Inflammatory macrophage treated with lipopolysaccharide for 4 hours (primary cell): ENCODE measurements around the gene SLC22A1.
"Not testable (repeated sequence)": the region's sequence is repeated elsewhere in the genome, so short reads cannot be mapped to it uniquely, and the experiment has no call there.

ENCODE experiments used
- DNase-seq: peaks from one replicate; pipeline ENCODE4 v3.0.0-alpha.2; 2020

SLC22A1 gene

DNA sequence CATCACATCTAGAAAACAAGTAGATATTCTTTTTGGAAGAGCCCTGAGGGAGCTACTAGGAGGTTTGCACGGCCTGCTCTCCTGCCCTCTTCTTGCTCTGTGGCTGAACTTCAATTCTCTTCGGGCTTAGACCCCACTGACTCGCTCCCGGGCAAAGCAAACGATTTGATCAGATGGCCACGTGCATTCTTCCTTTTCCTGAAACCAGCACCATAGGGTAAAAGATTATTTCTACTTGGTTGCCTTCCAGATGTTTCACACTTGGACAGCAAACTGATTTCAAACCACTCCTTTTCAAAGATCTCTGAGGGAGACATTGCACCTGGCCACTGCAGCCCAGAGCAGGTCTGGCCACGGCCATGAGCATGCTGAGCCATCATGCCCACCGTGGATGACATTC is at the start of gene SLC22A1:
Gene SLC22A1 (plus strand): TSS at position 258 of the 400 bp plus-strand sequence. CDS start 121 bp downstream, at position 379.
- no peak for DNase-seq

DNA sequence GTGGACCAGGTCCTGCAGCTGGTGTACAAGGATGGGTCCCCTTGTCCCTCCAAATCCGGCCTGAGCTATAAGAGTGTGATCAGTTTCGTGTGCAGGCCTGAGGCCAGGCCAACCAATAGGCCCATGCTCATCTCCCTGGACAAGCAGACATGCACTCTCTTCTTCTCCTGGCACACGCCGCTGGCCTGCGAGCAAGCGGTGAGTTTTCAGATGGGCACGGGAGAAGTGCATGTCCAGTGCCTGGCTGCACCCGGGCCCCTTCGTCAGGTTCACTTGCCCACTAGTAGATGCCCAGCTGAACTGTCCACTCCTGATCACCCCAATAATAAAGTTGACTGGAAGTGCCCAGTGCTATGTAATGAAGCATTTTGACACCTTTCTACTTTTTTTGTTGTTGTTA is 48.3 kb upstream of the SLC22A1 start:
- no peak for DNase-seq

DNA sequence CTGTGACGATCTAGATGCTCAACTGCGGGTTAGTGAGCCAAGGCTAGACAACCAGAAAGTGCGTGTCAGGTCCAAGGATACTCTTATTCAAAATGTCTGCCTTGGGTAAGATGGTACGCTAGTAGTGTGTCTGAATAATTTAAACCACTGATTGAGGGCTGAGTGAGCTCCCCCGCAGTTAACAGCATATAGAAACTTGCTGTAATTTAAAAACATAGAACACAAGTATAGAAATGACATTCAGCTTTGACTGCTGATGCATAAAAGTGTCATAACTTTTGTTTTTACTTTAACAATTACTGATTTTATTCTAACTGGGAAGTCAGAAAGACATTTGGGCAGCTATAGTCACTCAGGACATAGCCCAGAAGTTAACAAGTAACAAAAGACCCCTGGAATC is 45.6 kb upstream of the SLC22A1 start:
- no peak for DNase-seq

DNA sequence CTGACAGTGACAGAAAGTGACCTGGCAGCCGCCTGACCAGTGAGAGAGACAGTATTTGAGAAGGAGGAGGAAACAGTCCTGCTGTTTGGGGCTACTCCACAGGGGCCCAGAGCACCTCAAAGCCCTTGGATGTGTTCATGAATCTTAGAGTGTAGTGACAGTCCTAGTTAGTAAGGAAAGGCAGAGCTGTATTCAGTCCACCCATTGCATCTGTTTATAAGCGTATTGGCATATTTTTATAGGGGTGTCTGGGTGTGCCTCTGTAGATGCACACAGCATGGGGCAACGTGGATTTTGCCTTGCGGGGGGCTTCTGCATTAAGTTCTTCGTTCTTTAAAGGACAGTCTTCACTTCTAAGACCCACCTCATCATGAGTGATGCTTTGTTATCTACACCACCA is 44.6 kb upstream of the SLC22A1 start:
- no peak for DNase-seq

DNA sequence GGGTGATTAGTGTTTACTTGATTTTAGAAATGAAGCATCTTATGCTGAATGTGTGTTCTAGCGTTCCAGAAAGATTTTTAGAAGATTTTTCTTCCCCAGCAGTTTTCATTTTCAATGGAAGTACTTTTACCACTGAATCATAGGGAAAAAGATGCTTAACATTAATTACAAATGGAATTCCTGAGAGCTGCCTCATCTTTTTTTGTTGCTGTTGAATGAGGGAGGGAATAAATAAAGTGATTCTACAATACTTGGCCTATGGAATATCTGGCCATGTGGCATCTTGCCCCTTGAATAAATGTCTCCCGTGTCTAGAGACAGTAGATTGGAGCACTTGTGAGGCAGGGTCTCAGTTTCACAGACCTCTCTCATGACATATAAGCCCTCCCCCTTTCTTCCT is 44.1 kb upstream of the SLC22A1 start:
- DNase-seq: no peak

DNA sequence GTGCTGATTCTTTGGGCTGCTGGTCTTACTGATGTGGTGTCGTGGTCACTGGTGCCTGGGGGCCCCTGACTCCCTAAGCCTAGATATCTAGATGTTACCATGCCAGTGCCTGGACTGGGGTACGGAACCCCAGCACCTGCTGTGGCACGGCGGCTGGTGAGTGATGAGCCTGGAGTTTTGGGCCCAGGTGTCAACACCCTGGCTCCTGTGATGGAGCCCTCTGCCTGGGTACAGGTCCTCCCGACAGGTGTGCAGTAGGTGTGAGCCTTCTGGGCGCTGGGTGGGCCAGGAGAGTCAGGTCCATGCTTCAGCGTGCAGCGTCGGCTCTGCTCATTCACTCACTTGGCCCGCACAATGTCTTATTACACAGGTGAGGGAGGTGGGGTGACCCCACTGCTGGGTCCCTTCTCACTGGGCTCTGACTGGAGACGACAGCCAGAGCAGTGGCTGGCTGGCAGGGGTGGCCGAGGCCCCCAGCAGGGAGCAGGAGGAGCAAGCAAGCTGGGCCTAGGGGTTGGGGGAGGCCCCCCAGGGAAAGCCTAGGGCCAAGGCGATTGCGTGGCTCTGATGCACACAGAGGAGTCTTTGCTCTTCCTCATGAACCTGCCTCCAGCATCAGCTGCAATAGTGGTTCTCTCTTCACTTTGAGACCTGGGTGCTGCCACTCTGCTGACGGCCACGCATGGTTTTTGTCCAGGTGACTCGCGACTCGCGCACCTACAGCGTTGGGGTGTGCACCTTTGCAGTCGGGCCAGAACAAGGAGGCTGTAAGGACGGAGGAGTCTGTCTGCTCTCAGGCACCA is 42.5 kb upstream of the SLC22A1 start:
- DNase-seq: no peak

DNA sequence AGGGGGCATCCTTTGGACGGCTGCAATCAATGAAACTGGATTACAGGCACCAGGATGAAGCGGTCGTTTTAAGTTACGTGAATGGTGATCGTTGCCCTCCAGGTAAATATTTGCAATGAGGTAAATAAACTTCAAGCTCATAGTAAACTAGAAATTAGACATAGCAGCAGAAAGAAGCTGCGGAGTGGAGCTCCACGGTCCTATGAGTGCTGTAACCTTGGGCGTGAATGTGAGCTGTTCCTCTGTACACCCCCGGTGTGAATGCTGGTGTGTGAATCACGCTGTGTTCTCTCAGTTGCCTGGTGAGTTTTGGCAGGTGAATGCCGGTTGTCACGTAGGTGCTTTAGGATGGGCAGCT is 42.0 kb upstream of the SLC22A1 start:
- DNase-seq: no peak

DNA sequence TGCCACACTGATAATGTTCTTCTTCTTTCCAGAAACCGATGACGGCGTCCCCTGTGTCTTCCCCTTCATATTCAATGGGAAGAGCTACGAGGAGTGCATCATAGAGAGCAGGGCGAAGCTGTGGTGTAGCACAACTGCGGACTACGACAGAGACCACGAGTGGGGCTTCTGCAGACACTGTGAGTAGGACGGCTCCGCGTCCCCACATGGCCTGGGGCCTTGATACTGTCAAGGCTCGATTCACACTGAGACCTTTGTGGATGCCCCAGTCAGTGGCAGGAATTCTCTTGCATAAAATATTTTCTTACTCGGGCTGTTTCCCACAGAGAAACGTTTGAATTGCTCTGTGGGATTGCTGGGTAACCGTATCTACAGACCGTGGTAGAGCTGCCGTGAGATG is 41.5 kb upstream of the SLC22A1 start:
- DNase-seq: no peak

DNA sequence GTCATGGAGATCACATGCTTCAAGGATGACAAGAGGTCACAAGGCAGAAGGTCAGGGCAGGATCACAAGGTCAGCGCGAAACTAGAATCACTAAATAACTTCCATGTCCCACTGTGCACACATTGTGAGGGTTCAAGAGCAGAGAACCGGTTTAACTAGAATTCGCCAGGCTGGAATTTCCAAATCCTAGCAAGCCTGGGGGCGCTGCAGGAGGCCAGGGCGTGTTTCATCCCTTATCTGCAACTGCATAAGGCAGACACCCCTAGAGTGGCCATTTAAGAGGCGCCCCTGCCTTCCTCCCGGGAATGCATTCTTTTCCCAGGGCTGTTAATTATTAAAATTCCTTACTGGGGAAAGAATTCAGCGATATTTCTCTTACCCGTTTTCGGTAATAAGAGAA is 40.2 kb upstream of the SLC22A1 start:
- no peak for DNase-seq

DNA sequence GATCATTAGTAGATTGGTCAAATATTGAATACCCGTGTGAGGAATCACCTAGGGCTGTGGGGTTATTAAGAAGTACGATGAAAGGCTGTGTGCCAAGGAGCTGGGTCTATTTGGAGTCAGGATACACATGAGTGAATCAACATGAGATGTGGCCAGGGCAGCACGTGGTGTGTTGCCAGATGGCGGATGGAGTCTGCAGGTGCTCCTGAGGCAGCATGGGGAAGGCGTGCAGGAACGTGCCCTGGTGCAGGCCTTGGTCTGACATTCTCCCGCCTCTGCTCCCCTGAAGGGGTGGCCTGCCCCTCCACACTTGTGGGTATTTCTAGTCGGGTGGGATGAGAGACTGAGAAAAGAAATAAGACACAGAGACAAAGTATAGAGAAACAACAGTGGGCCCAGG is 39.0 kb upstream of the SLC22A1 start:
- no peak for DNase-seq

DNA sequence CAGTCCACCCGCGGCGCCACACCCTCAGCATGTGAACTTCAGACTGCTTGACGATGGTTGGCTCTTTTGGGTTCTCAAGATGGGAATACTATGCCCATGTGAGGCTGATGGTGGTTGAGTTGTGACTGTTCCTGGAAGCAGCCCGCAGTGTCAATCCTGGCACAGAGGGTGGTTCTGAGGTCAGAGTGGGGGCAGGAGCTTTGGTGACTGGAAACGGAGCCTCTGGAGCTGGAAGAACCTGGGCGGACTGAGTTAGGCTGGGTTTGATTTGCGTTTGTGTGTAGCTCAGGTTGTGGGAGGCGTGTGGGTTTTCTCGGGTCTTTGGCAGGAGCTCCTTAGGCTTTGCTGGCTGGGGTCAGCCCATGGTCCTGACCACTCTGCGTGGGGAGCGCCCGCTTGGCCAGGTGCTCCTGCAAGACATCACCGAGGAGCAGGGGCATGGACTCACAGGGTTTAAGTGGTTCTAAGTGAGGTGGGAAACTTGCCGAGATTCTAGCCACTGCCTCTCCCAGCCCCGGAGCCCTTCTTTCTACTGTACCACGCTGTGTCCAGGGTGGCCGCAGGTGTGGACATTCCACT is 37.3 kb upstream of the SLC22A1 start:
- no peak for DNase-seq

DNA sequence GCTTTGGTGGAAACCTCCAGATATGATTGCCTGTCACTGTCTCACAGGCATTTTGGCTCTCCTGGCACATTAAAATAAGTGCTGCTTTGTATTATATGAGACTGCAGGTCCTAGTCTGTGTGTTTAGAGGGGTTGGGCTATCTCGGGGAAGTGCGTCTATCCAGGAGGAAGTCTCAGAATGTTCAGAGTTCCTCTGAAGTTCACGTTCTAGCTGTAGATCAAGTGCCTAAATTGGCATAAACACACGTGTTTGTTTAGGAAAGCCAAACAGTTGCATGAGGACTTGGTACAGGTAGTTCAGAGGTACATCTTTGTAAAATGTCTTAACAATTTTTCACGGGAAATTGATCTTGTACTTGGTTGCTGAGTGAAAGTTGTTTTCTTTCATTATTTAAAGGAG is 36.4 kb upstream of the SLC22A1 start:
- DNase-seq: no peak

DNA sequence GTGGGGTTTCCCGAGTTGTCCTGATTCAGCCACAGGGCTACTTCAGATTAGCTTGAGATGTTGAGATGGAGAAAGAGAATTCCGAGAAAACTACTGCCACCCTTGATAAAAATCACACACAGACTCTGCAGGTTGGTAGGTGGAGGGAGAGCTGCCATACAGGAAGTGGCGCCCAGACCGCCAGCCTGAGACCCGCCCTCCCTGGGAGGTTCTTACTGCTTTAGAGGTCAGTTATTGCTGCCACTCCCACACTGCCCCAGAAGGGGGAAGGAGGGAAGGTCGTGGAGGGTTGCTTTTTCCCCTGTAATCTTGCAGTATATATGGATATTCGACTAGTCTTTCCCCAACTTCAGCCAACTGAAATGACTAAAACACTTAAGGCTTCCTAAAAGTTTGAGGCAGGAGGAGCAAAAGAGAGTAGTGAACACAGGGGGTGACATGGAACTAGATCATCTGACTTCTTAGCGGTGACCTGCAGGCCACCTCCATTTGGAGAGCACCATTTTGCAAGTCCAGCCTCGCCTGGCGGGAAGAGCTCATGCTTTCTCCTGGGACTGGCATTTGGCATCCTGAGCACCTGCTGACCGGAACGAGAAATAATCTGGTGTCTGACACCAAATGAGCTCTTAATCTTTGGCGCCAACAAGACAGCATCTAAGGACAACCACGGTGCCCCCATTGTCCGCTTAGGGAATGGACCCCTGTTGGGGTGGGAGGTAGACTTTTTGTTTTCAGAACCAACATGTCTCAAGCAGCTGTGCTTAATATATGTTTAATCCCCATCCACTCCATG is 35.7 kb upstream of the SLC22A1 start:
- no peak for DNase-seq

DNA sequence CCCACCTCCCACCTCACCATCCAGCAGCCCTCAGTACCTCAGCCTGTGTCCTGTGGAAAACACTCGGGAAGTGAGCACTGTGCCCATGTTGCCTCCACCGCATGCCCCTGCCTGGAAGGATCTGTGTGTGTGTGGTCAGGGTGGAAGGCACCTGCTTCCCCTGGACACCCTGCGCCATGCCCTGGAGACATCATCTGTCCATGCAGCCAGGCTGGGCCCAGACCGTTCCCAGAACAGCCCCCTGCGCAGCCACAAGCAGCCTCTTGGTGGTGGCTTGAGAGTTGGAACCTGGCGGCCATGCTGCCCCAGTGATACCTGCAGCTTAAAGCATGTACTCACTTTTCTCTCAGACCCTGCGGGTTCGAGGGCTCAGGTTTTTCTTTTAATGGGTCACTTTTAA is 34.9 kb upstream of the SLC22A1 start:
- DNase-seq: no peak

DNA sequence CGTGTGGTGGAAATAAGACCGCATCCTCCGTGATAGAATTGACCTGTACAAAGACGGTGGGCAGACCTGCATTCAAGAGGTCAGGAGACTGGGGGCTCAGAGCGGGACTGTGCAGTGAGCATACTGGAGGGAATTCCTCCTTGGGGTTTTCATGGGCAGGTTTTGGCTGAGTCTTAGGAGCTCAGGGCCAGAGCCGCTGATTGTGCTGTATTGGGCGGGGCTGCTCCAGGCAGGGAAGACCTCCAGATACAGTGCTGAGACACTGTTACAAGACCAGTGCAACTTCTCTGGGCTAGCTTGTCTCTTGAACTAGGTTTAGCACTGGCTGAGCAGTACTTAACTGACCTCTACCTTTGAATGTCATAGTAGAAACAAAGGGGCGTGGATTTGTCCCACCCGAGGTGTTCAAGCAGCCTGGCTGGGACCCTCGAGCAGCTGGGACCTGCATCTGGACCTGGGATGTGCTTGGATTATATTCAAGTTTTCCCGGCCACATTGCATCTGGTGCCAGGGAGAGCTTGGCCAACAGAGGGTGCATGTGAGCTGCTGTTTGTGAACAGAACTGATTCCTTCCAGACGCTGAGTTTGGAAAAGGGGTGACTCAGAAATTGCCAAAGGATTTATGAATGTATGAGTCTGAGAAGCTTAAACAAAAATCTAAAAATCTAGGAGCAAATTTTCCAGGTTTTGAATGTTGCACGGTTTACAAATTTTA is 33.4 kb upstream of the SLC22A1 start:
- DNase-seq: peak; percentile 19

DNA sequence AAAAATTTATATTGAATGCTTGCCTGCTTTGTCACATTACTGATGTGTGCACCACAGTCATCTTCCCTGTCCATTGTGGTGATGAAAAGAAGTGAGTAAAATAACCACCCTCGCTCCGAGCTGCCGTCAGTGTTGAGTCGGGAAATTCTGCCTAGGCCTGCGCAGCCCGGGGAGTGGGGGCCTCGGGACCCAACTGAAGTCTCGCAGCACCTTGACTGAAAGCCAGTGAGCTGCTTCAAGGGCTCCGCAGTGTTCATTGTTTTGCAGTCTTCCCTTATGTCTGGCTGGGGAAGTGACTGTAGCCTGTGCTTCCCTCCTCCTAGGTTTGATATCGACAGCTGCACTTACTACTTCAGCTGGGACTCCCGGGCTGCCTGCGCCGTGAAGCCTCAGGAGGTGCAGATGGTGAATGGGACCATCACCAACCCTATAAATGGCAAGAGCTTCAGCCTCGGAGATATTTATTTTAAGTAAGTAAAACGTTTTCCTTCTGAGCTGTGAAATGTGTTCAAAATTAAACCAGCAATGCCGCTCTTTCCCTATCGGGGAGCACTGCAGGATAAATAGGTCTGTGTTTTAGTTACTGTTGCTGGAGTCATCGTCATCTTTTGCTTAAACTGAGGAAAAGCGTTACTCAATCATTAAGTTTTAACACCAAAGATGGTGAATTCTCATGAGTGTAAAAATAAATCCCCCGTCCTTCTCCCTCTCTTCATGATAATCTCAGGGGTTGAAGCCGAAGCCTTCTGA is 32.7 kb upstream of the SLC22A1 start:
- DNase-seq: no peak

DNA sequence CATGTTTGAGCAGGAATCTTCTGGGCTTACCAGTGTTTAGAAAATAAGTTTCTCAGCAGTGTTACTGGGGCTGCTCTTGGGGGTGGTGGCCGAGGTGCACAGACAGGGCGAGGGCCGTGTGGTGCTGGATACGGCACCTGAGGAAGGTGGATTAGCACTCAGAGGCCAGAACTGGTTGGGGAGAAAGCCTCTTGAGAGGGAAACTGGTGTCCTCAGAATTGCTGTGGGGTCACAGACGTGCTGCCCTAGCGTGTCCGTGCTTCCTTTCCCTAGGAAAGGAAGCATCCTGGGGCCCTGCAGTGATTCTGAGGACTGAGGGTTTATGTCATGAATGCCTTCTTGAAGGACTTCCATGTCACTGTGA is 32.1 kb upstream of the SLC22A1 start:
- no peak for DNase-seq

DNA sequence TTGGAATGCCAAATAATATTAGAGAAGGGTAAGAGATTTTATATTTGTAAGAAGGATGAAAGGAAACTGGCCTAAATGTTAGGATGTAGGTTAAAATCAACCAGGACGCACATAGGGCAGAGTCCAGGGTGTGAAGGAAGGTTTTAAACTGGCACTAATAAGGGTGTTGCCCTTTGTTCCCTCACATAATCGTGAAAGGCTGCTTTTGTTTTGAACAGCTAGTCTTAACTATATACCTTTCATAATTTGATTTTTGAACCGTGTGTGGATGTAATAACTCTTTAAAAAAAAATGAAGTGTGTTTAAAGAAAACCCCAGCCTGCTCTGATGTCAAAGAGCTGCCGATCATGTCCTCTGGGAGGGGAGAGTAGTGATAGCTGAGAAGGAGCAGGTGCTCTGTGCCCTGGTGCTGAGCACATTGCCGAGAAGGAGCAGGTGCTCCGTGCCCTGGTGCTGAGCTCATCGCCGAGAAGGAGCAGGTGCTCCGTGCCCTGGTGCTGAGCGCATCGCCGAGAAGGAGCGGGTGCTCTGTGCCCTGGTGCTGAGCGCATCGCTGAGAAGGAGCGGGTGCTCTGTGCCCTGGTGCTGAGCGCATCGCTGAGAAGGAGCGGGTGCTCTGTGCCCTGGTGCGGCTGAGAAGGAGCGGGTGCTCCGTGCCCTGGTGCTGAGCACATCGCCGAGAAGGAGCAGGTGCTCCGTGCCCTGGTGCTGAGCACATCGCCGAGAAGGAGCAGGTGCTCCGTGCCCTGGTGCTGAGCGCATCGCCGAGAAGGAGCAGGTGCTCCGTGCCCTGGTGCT is 31.0 kb upstream of the SLC22A1 start:
- DNase-seq: not testable (repeated sequence)

DNA sequence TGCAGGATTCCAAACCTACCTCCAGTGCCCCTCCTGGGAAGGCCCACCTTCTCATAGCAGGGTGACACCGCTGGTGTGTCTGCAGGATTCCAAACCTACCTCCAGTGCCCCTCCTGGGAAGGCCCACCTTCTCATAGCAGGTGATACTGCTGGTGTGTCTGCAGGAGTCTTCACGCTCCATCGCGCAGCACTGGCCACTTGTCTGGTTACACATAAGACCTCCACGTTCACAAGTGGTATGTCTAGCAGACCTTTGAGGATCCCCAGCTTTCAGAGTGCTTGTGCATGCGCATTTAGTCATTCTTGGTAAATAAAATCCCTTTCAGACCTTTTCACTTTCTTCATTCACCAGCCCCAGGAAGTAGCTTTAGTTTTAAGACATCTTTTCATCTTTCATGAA is 29.4 kb upstream of the SLC22A1 start:
- not testable (repeated sequence) for DNase-seq

DNA sequence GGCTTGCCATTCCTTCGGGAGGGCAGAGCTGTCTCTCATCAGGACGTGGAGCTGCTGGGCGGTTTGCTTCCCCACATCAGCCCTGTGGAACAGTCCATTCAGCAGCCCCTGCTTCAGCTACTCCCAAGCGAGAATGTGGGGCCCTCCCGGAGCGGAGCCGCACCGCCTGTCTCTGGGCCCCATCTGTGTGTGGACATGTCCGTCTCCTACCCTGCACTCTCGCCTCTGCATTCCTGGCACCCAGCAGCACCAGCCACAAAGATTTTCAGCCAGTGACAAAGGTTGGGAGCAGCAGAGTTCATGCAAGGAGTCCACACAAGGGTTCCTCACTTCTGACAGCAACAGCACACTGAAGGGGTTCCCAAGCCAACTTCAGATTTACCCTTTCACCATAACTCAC is 29.0 kb upstream of the SLC22A1 start:
- no peak for DNase-seq

DNA sequence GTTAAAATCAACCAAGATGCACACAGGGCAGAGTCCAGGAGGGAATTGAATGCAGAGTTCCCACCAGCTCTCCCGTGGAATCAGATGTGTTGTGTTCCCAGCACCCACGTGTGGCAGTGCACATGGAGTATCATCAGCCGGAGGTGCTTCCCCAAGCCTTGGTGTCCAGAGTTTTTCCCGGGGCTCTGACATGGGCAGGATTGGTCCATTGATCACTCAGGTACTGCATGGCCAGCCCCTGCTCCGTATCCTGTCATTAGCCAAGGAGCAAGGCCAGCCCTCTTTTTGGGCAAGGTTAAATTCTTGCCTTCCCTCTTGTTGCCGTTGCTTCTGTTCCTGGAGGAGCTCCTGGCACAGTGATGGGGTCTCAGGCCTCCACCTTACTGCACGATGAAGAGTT is 28.6 kb upstream of the SLC22A1 start:
- DNase-seq: no peak

DNA sequence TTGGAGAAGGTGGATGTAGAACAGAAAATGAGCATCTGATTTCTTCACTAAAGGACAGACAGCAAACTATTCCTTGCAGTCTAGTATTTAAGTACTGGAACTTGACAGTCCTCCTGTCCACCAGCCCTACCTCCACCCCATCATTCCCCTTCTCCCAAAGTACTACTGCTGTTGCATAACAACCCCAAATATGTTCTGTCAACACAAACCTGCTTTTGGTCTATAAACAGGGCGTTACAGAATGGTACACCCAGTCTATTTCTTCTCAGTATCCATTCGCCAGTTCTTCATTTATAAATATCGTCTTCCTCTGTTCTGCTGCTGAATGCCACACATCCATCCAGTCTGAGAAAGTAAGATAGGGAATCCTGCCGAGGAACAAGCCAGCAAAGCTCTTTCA is 27.7 kb upstream of the SLC22A1 start:
- DNase-seq: no peak
